H9 (cell line): ENCODE measurements around the gene OTULIN. TPM values are rescaled to one million over a fixed set of nuclear protein-coding genes. Genes with fewer than 3 reads are reported as not detected.

Experiments
- DNase-seq: peaks from one replicate; pipeline ENCODE4 v3.0.0-alpha.2; 2017
- H2AFZ ChIP-seq: one replicate; pipeline ENCODE4 v1.6.1; 2013; ENCODE audit warnings: mild to moderate bottlenecking, low read length, control low read depth, moderate library complexity
- H2AK5ac ChIP-seq: 2 replicates; pipeline ENCODE4 v1.6.1; 2013; ENCODE audit warnings: low read length, control low read depth, mixed read lengths; ENCODE audit not compliant: insufficient read length
- H2BK120ac ChIP-seq: one replicate; pipeline ENCODE4 v1.6.1; 2013; ENCODE audit warnings: low read depth, mild to moderate bottlenecking, low read length, control low read depth, inconsistent platforms; ENCODE audit not compliant: poor library complexity, severe bottlenecking
- H2BK12ac ChIP-seq: 2 replicates; pipeline ENCODE4 v1.6.1; 2013; ENCODE audit warnings: low read length, control low read depth, mixed read lengths, low read depth; ENCODE audit not compliant: insufficient read length
- H2BK15ac ChIP-seq: 2 replicates; pipeline ENCODE4 v1.6.1; 2013; ENCODE audit warnings: low read depth, low read length, control low read depth
- H2BK20ac ChIP-seq: one replicate; pipeline ENCODE4 v1.6.1; 2013; ENCODE audit warnings: low read depth, mild to moderate bottlenecking, low read length, control low read depth, inconsistent platforms; ENCODE audit not compliant: poor library complexity, severe bottlenecking
- H2BK5ac ChIP-seq: 2 replicates; pipeline ENCODE4 v1.6.1; 2013; ENCODE audit warnings: low read length, control low read depth, mixed read lengths; ENCODE audit not compliant: insufficient read length
- H3K14ac ChIP-seq: 2 replicates; pipeline ENCODE4 v1.6.1; 2013; ENCODE audit warnings: low read length, control low read depth; ENCODE audit not compliant: insufficient read depth
- H3K18ac ChIP-seq: 2 replicates; pipeline ENCODE4 v1.6.1; 2013; ENCODE audit warnings: low read depth, mild to moderate bottlenecking, mixed read lengths, low read length, control low read depth; ENCODE audit not compliant: insufficient read length
- H3K23ac ChIP-seq: 2 replicates; pipeline ENCODE4 v1.6.1; 2013; ENCODE audit warnings: low read length, control low read depth, mixed read lengths, low read depth; ENCODE audit not compliant: insufficient read length
- H3K23me2 ChIP-seq: 2 replicates; pipeline ENCODE4 v1.6.1; 2013; ENCODE audit warnings: low read depth, mild to moderate bottlenecking, mixed read lengths, low read length, control low read depth; ENCODE audit not compliant: insufficient read length, poor library complexity, severe bottlenecking
- H3K27ac ChIP-seq: 2 replicates; pipeline ENCODE4 v1.5.1; 2013; ENCODE audit warnings: low read length, control low read depth, mixed read lengths, low read depth; ENCODE audit not compliant: insufficient read length
- H3K27me3 ChIP-seq: 2 replicates; pipeline ENCODE4 v1.6.1; 2013; ENCODE audit warnings: low read length, control low read depth, inconsistent platforms; ENCODE audit not compliant: insufficient read depth
- H3K4ac ChIP-seq: 2 replicates; pipeline ENCODE4 v1.6.1; 2013; ENCODE audit warnings: low read depth, mild to moderate bottlenecking, control low read depth, inconsistent platforms, low read length, moderate library complexity
- H3K4me1 ChIP-seq: 2 replicates; pipeline ENCODE4 v1.6.1; 2013; ENCODE audit warnings: low read length, control low read depth, inconsistent platforms; ENCODE audit not compliant: insufficient read depth
- H3K4me2 ChIP-seq: 2 replicates; pipeline ENCODE4 v1.6.1; 2013; ENCODE audit warnings: low read length, control low read depth, mixed read lengths; ENCODE audit not compliant: insufficient read length, insufficient read depth
- H3K56ac ChIP-seq: 2 replicates; pipeline ENCODE4 v1.6.1; 2013; ENCODE audit warnings: low read depth, mild to moderate bottlenecking, mixed read lengths, low read length, control low read depth; ENCODE audit not compliant: insufficient read length
- H3K79me1 ChIP-seq: 2 replicates; pipeline ENCODE4 v1.6.1; 2013; ENCODE audit warnings: low read depth, mild to moderate bottlenecking, moderate library complexity, low read length, control low read depth, inconsistent platforms; ENCODE audit not compliant: insufficient read depth, poor library complexity, severe bottlenecking
- H3K79me2 ChIP-seq: 2 replicates; pipeline ENCODE4 v1.6.1; 2013; ENCODE audit warnings: low read length, control low read depth, inconsistent platforms; ENCODE audit not compliant: insufficient read depth
- H3K9ac ChIP-seq: 2 replicates; pipeline ENCODE4 v1.6.1; 2013; ENCODE audit warnings: low read length, control low read depth, mixed read lengths; ENCODE audit not compliant: insufficient read length; ENCODE audit errors: extremely low read depth
- H3K9me3 ChIP-seq: one replicate; pipeline ENCODE4 v1.6.1; 2013; ENCODE audit warnings: low read depth, low read length, inconsistent platforms; ENCODE audit not compliant: control insufficient read depth
- H3T11ph ChIP-seq: one replicate; pipeline ENCODE4 v1.6.1; 2013; ENCODE audit warnings: mild to moderate bottlenecking, low read length, control low read depth, inconsistent platforms
- H4K20me1 ChIP-seq: one replicate; pipeline ENCODE4 v1.6.1; 2013; ENCODE audit not compliant: control insufficient read depth, insufficient read length, insufficient read depth
- H4K5ac ChIP-seq: 2 replicates; pipeline ENCODE4 v1.6.1; 2013; ENCODE audit warnings: low read depth, mild to moderate bottlenecking, mixed read lengths, low read length, control low read depth; ENCODE audit not compliant: insufficient read length
- H4K8ac ChIP-seq: replicated peaks from 2 replicates; pipeline ENCODE4 v1.6.1; 2013; ENCODE audit warnings: low read length, control low read depth, mixed read lengths, low read depth; ENCODE audit not compliant: insufficient read length
- H4K91ac ChIP-seq: 2 replicates; pipeline ENCODE4 v1.6.1; 2013; ENCODE audit warnings: low read depth, mild to moderate bottlenecking, moderate library complexity, mixed read lengths, low read length, control low read depth; ENCODE audit not compliant: insufficient read length
- H3K27ac Mint-ChIP-seq, 3 experiments: 2 replicates in 2 of 3; 3 replicates in 1 of 3; pipeline ENCODE4 v1.8.0; 2020 to 2021; ENCODE audit warnings: mixed read lengths in 3 of 3, mild to moderate bottlenecking in 1 of 3, moderate library complexity in 1 of 3
- H3K27me3 Mint-ChIP-seq: 2 replicates; pipeline ENCODE4 v1.8.0; 2021; ENCODE audit warnings: low read depth, mild to moderate bottlenecking, moderate library complexity, mixed read lengths
- H3K36me3 Mint-ChIP-seq, 3 experiments: 2 replicates in 2 of 3; 3 replicates in 1 of 3; pipeline ENCODE4 v1.8.0; 2020 to 2021; ENCODE audit warnings: low read depth in 3 of 3, mixed read lengths in 3 of 3; ENCODE audit not compliant: insufficient read depth in 1 of 3
- H3K4me1 Mint-ChIP-seq, 2 experiments: 2 replicates each; pipeline ENCODE4 v1.8.0; 2020; ENCODE audit warnings: mixed read lengths in 2 of 2
- H3K4me3 Mint-ChIP-seq, 2 experiments: 2 replicates in 1 of 2; 3 replicates in 1 of 2; pipeline ENCODE4 v1.8.0; 2020 to 2021; ENCODE audit warnings: mild to moderate bottlenecking in 2 of 2, mixed read lengths in 2 of 2, moderate library complexity in 1 of 2
- H3K9me3 Mint-ChIP-seq, 2 experiments: 2 replicates in 1 of 2; 3 replicates in 1 of 2; pipeline ENCODE4 v1.8.0; 2020; ENCODE audit warnings: mild to moderate bottlenecking in 2 of 2, mixed read lengths in 2 of 2, moderate library complexity in 1 of 2
- WGBS: extraction: QIAGEN DNeasy Blood & Tissue Kit; methylation state at CpG from one replicate; pipeline ENCODE4 v1.1.7; 2013; ENCODE audit warnings: missing lambda C conversion rate, low lambda C conversion rate, mixed read lengths; ENCODE audit not compliant: insufficient read length; ENCODE audit errors: extremely low coverage; 5-methylcytosine and 5-hydroxymethylcytosine counted together
- total RNA-seq: library from RNA; stranded (reverse); gene quantifications from 2 replicates; pipeline ENCODE4 v1.2.1, GENCODE V29; 2021
- TF ChIP-seq, protein P1 (sequence below): fragments of 200-600 bp; sonication (generic); conservative IDR thresholded peaks from 3 replicates; pipeline ENCODE4 v1.8.0; 2021; ENCODE audit warnings: antibody characterized with exemption, mild to moderate bottlenecking

OTULIN gene
- total RNA-seq, 1 experiment from 2014 or later: 35.8 TPM

DNA sequence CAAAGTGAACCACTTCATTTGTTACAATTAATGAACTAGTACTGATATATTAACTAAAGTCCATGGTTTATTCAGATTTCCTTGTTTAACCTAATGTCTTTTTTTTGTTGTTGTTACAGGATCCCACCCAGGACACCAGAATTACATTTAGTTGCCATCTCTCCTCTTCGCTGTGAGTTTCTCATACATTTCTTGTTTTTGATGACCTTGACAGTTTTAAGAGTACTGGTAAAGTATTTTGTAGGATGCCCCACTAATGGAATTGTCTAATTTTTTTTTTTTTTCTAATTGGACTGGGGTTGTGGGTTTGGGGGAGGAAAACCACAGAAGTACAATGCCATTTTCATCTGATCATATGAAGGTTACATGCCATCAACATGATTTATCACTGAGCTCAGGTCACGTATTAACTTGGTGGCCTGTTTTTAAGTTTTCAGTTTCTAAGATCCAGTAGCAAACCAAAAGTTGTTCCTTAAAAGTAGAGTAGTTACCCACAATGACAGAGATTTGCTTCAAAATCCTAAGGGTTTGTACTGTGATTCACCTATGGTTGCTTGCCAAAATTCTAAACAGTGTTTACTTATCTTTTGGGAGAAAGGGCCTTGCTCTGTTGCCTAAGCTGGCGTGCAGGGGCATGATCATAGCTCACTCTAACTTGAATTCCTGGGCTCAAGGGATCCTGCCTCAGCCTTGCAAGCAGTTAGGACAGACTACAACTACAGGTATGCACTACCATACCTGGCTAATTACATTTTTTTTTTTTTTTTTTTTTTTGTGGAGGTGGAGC, 4.5 kb upstream of the OTULIN start:
- Histone ChIP-seq H3K27me3 (no peaks in the 10 kb centered on the region; the same call in 1 of the 2 replicates), H3K9me3 (no peaks in the 10 kb centered on the region), H4K5ac (no peak overlapping the region), H4K8ac (no peak overlapping the region), H3K18ac (no peak overlapping the region), H3K79me1 (no peaks in the 10 kb centered on the region), H2BK12ac (no peak overlapping the region), H3K4ac (no peak overlapping the region), H3K23ac (no peak overlapping the region), H4K91ac (no peak overlapping the region), H3K4me1 (no peaks in the 10 kb centered on the region), H3K56ac (no peak overlapping the region), H3K14ac (no peak overlapping the region), H2AFZ (no peak overlapping the region), H3K9ac (no peak overlapping the region), H3T11ph (no peak overlapping the region), H3K23me2 (peaks cover 9% of the 10 kb centered on the region), H4K20me1 (no peaks in the 10 kb centered on the region), H2BK20ac (no peak overlapping the region), H2AK5ac (no peak overlapping the region), H2BK15ac (no peak overlapping the region), H3K4me2 (no peak overlapping the region), H3K27ac (no peak overlapping the region), H3K79me2 (no peaks in the 10 kb centered on the region), H2BK120ac (no peak overlapping the region), H2BK5ac (no peak overlapping the region)
- Mint-ChIP-seq H3K27me3 (peaks cover 19% of the 10 kb centered on the region), H3K27ac (no peak overlapping the region), H3K4me3 (no peak overlapping the region), H3K36me3 (peaks cover 0 to 10% (median 0%) of the 10 kb centered on the region in 3 experiments; a peak in 2 of 7 replicates), H3K9me3 (peaks cover under 1 to 2% of the 10 kb centered on the region in 2 experiments; a peak in 3 of 5 replicates), H3K4me1 (peaks cover 4 to 8% of the 10 kb centered on the region in 2 experiments)
- no peak for DNase-seq
- no CpG with 5 or more reads among the region's 3 CpGs for WGBS
- TF ChIP-seq, protein P1, sequence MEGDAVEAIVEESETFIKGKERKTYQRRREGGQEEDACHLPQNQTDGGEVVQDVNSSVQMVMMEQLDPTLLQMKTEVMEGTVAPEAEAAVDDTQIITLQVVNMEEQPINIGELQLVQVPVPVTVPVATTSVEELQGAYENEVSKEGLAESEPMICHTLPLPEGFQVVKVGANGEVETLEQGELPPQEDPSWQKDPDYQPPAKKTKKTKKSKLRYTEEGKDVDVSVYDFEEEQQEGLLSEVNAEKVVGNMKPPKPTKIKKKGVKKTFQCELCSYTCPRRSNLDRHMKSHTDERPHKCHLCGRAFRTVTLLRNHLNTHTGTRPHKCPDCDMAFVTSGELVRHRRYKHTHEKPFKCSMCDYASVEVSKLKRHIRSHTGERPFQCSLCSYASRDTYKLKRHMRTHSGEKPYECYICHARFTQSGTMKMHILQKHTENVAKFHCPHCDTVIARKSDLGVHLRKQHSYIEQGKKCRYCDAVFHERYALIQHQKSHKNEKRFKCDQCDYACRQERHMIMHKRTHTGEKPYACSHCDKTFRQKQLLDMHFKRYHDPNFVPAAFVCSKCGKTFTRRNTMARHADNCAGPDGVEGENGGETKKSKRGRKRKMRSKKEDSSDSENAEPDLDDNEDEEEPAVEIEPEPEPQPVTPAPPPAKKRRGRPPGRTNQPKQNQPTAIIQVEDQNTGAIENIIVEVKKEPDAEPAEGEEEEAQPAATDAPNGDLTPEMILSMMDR: no peak
